ENCODE measurements around the gene IGLL1. TPM values are rescaled to one million over a fixed set of nuclear protein-coding genes. Genes with fewer than 3 reads are reported as not detected.

Gene IGLL1
- polyA plus RNA-seq, 1 donor (not counting 4 experiments of a cell fraction or from before 2014, with no cell fraction given) = not detected

- Histone ChIP-seq H3K4me3 (ENCODE audit: control insufficient read depth in 2 of 3, extremely low read depth in 1 of 3, insufficient read depth in 2 of 3, low read depth in 1 of 3, low read length in 3 of 3) (no peak overlapping the region), H3K27me3 (ENCODE audit: control insufficient read depth, extremely low read depth, insufficient read depth, low read length) (peaks cover 6% of the 10 kb centered on the region), H3K4me2 (ENCODE audit: control insufficient read depth, extremely low read depth, insufficient read depth, low read depth, low read length) (no peak overlapping the region), H3K36me3 (ENCODE audit: control insufficient read depth in 2 of 2, extremely low read depth in 1 of 2, insufficient read depth in 2 of 2, low read length in 2 of 2) (no peaks in the 10 kb centered on the region), H3K4me1 (ENCODE audit: control insufficient read depth, extremely low read depth, insufficient read depth, low read length) (no peaks in the 10 kb centered on the region), H3K9ac (ENCODE audit: control insufficient read depth, extremely low read depth, insufficient read depth, low read length) (no peak overlapping the region), H2AFZ (ENCODE audit: control insufficient read depth, low read length) (no peak overlapping the region), H3K27ac (ENCODE audit: control insufficient read depth, insufficient read depth, low read length) (no peak overlapping the region), H3K9me3 (ENCODE audit: control insufficient read depth, low read depth, low read length) (no peaks in the 10 kb centered on the region), H3K9me1 (ENCODE audit: control insufficient read depth, extremely low read depth, insufficient read depth, low read length) (no peaks in the 10 kb centered on the region), H4K20me1 (ENCODE audit: control insufficient read depth, extremely low read depth, insufficient read depth, low read length) (no peaks in the 10 kb centered on the region), H3K79me2 (ENCODE audit: control insufficient read depth, insufficient read depth, low read length) (no peaks in the 10 kb centered on the region)
- dilution Hi-C loops (cut with MboI; ENCODE audit: extremely low pct_ligation_motif_present, low sequenced_read_pairs) = no loop called here
- TF ChIP-seq CTCF (optimal IDR thresholded peaks at IDR 0.05 in 1 of 3, IDR thresholded peaks at IDR 0.05 in 1 of 3, conservative IDR thresholded peaks at IDR 0.05 in 1 of 3; ENCODE audit: extremely low read depth in 1 of 3, insufficient read depth in 2 of 3, low read length in 3 of 3) (no peak), EZH2 (IDR thresholded peaks at IDR 0.05; ENCODE audit: low read length) (no peak)
- no peak for FAIRE-seq
- no peak for DNase-seq (ENCODE audit: low read depth, low spot score)
Measured at GRCh38 chr22:23550049-23550650, 29.9 kb downstream of the IGLL1 start.

GRCh38 chr22:23549198-23549595 lies 30.9 kb downstream of the IGLL1 start:
- Histone ChIP-seq H3K9ac (ENCODE audit: control insufficient read depth, extremely low read depth, insufficient read depth, low read length) (no peak overlapping the region), H3K36me3 (ENCODE audit: control insufficient read depth in 2 of 2, extremely low read depth in 1 of 2, insufficient read depth in 2 of 2, low read length in 2 of 2) (no peaks in the 10 kb centered on the region), H2AFZ (ENCODE audit: control insufficient read depth, low read length) (no peak overlapping the region), H3K27me3 (ENCODE audit: control insufficient read depth, extremely low read depth, insufficient read depth, low read length) (peaks cover 6% of the 10 kb centered on the region), H3K79me2 (ENCODE audit: control insufficient read depth, insufficient read depth, low read length) (no peaks in the 10 kb centered on the region), H3K4me2 (ENCODE audit: control insufficient read depth, extremely low read depth, insufficient read depth, low read depth, low read length) (no peak overlapping the region), H3K4me1 (ENCODE audit: control insufficient read depth, extremely low read depth, insufficient read depth, low read length) (no peaks in the 10 kb centered on the region), H3K9me3 (ENCODE audit: control insufficient read depth, low read depth, low read length) (no peaks in the 10 kb centered on the region), H3K9me1 (ENCODE audit: control insufficient read depth, extremely low read depth, insufficient read depth, low read length) (no peaks in the 10 kb centered on the region), H4K20me1 (ENCODE audit: control insufficient read depth, extremely low read depth, insufficient read depth, low read length) (no peaks in the 10 kb centered on the region), H3K4me3 (ENCODE audit: control insufficient read depth in 2 of 3, extremely low read depth in 1 of 3, insufficient read depth in 2 of 3, low read depth in 1 of 3, low read length in 3 of 3) (no peak overlapping the region), H3K27ac (ENCODE audit: control insufficient read depth, insufficient read depth, low read length) (no peak overlapping the region)
- TF ChIP-seq EZH2 (IDR thresholded peaks at IDR 0.05; ENCODE audit: low read length) (no peak), CTCF (optimal IDR thresholded peaks at IDR 0.05 in 1 of 3, IDR thresholded peaks at IDR 0.05 in 1 of 3, conservative IDR thresholded peaks at IDR 0.05 in 1 of 3; ENCODE audit: extremely low read depth in 1 of 3, insufficient read depth in 2 of 3, low read length in 3 of 3) (no peak)
- DNase-seq (ENCODE audit: low read depth, low spot score) (no peak), FAIRE-seq (no peak)
- dilution Hi-C loops (cut with MboI; ENCODE audit: extremely low pct_ligation_motif_present, low sequenced_read_pairs) = no loop called here
